ENCODE results near the gene SHOC2.

The SHOC2 gene

GRCh38 chr10:110903280-110904278, 15.8 kb upstream of the SHOC2 start:
- TF ChIP-seq CTCF (conservative IDR thresholded peaks at IDR 0.05) = no peak
- no peak overlapping the region for H3K27ac ChIP-seq

GRCh38 chr10:110910138-110910537, 9.3 kb upstream of the SHOC2 start:
- TF ChIP-seq CTCF (conservative IDR thresholded peaks at IDR 0.05) = no peak
- H3K27ac ChIP-seq = no peak overlapping the region

- no peak overlapping the region for H3K27ac ChIP-seq
- TF ChIP-seq CTCF (conservative IDR thresholded peaks at IDR 0.05) = no peak
Observed at GRCh38 chr10:110912374-110912773, 7.0 kb upstream of the SHOC2 start.

- H3K27ac ChIP-seq = no peak overlapping the region
- TF ChIP-seq CTCF (conservative IDR thresholded peaks at IDR 0.05) = no peak
Observed at GRCh38 chr10:110914431-110914830, 5.0 kb upstream of the SHOC2 start.

GRCh38 chr10:110915035-110915434, 4.4 kb upstream of the SHOC2 start:
- peak overlapping the region; percentile 94 for H3K27ac ChIP-seq
- no peak for TF ChIP-seq CTCF (conservative IDR thresholded peaks at IDR 0.05)

GRCh38 chr10:110915600-110915999, 3.8 kb upstream of the SHOC2 start:
- peak overlapping the region; percentile 94 for H3K27ac ChIP-seq

GRCh38 chr10:110916554-110917346, 2.7 kb upstream of the SHOC2 start:
- no peak for TF ChIP-seq CTCF (conservative IDR thresholded peaks at IDR 0.05)
- peak overlapping the region; percentile 94 for H3K27ac ChIP-seq
